Measurements from ENCODE around the gene SHANK3.

GRCh38 chr22:50688448-50688847, 15.8 kb downstream of the SHANK3 start:
- no peak for TF ChIP-seq TAF1 (IDR thresholded peaks at IDR 0.05; ENCODE audit: borderline replicate concordance, insufficient read depth, low read length)
- TF ChIP-seq POLR2AphosphoS5 (IDR thresholded peaks at IDR 0.05; ENCODE audit: low read depth, low read length): no peak
- TF ChIP-seq SIN3A (IDR thresholded peaks at IDR 0.05; ENCODE audit: borderline replicate concordance, insufficient read depth, low read length): no peak
- TF ChIP-seq, protein P1, sequence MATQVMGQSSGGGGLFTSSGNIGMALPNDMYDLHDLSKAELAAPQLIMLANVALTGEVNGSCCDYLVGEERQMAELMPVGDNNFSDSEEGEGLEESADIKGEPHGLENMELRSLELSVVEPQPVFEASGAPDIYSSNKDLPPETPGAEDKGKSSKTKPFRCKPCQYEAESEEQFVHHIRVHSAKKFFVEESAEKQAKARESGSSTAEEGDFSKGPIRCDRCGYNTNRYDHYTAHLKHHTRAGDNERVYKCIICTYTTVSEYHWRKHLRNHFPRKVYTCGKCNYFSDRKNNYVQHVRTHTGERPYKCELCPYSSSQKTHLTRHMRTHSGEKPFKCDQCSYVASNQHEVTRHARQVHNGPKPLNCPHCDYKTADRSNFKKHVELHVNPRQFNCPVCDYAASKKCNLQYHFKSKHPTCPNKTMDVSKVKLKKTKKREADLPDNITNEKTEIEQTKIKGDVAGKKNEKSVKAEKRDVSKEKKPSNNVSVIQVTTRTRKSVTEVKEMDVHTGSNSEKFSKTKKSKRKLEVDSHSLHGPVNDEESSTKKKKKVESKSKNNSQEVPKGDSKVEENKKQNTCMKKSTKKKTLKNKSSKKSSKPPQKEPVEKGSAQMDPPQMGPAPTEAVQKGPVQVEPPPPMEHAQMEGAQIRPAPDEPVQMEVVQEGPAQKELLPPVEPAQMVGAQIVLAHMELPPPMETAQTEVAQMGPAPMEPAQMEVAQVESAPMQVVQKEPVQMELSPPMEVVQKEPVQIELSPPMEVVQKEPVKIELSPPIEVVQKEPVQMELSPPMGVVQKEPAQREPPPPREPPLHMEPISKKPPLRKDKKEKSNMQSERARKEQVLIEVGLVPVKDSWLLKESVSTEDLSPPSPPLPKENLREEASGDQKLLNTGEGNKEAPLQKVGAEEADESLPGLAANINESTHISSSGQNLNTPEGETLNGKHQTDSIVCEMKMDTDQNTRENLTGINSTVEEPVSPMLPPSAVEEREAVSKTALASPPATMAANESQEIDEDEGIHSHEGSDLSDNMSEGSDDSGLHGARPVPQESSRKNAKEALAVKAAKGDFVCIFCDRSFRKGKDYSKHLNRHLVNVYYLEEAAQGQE (IDR thresholded peaks at IDR 0.05; ENCODE audit: insufficient read depth in 1 of 2, low read depth in 2 of 2, low read length in 2 of 2): no peak
